Activated CD4-positive, alpha-beta T cell treated with anti-CD3 and anti-CD28 coated beads for 1 hour (primary cell): ENCODE measurements around the gene PER3.

Experiments used
- DNase-seq: peaks from one replicate; pipeline ENCODE4 v3.0.0-alpha.2; 2020

PER3 gene

GRCh38 chr1:7878027-7878426 is 93.9 kb downstream of the PER3 start:
- no peak for DNase-seq

GRCh38 chr1:7879228-7879627 is 95.1 kb downstream of the PER3 start:
- no peak for DNase-seq

- no peak for DNase-seq
Observed at GRCh38 chr1:7884757-7885156, 100.7 kb downstream of the PER3 start.

- DNase-seq, result no peak
Observed at GRCh38 chr1:7885513-7886404, 101.7 kb downstream of the PER3 start.

- DNase-seq, result no peak
Observed at GRCh38 chr1:7886405-7886745, 102.3 kb downstream of the PER3 start.

DNA sequence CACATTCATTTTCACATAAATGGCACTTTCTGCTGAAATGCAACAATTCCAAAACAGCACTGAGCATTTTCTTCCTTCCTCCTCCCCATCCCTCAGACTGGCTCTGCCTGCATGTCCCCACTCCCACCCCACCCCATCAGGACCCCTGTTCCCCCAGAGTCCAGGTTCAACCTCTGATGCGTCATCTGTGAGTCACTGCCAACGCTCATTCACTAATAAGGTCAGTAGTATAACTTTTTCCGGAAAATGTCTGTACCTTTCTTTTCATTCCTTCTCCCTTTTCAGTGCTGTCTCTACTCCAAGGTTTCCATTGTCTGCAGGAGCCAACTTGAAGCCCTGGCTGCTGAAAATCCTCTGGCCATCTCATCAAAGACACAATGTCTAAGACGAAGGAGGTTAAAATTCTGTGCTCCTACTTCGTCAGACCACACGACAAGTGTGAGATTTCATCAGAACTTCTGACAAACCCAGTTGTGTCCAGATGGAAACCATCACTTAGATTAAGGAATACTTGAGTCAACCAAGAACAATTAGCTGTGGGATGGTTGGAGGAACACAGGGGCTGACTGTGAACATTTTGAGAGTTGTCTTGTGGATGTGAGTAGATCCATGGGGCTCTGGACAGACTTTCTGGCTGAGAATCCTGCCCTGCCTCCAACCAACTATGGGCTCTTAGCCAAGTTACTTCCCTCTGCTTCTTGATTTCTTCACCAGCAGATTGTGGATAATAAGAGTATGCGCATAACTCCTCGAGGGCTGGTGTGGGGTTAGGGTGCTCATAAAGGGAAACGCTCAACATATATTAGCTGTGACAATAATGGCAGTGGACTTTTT is 104.4 kb downstream of the PER3 start:
- no peak for DNase-seq

DNA sequence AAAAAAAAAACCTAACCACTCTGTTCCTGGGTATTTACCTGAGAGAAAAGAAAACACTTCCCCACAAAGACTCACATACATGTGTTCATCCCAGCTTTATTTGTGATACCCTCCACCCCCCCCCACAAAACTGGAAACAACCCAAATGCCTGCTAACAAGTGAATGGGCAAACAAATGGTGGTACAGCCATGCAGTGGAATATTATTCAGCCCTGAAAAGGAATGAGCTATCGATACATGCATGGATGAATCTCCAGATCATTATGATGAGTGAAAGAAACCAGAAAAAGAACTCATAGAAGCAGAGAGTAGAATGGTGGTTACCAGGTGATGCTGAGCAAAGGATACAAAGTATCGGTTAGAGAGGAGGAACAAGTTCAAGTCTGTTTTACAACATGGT is 106.8 kb downstream of the PER3 start:
- no peak for DNase-seq

GRCh38 chr1:7891804-7892203 is 107.7 kb downstream of the PER3 start:
- DNase-seq, result no peak

- DNase-seq, result no peak
Observed at GRCh38 chr1:7893529-7894180, 109.6 kb downstream of the PER3 start.
